Measurements from ENCODE around the gene LMNTD2.
A peak's percentile ranks its signal among the peaks of the same experiment; 100 is the strongest.

LMNTD2 gene

GRCh38 chr11:554428-555226 lies 5.9 kb downstream of the LMNTD2 start:
- peak overlapping the region; percentile 37 for H3K4me3 ChIP-seq (ENCODE audit: low read depth, low read length)
- H3K36me3 ChIP-seq (ENCODE audit: control insufficient read depth, insufficient read depth, low read length) = no peaks in the 10 kb centered on the region
- peaks cover 17% of the 10 kb centered on the region for H3K27me3 ChIP-seq (ENCODE audit: control insufficient read depth, insufficient read depth, low read length)
- H3K4me1 ChIP-seq (ENCODE audit: control insufficient read depth, insufficient read depth, low read length) = no peaks in the 10 kb centered on the region
- H3K9me3 ChIP-seq (ENCODE audit: control insufficient read depth, insufficient read depth, low read length) = no peaks in the 10 kb centered on the region
- no peak overlapping the region for H3K9ac ChIP-seq (ENCODE audit: low read depth, low read length)

GRCh38 chr11:553988-554340 lies 6.6 kb downstream of the LMNTD2 start:
- Histone ChIP-seq H3K4me3 (ENCODE audit: low read depth, low read length) (no peak overlapping the region), H3K36me3 (ENCODE audit: control insufficient read depth, insufficient read depth, low read length) (no peaks in the 10 kb centered on the region), H3K9me3 (ENCODE audit: control insufficient read depth, insufficient read depth, low read length) (no peaks in the 10 kb centered on the region), H3K9ac (ENCODE audit: low read depth, low read length) (no peak overlapping the region), H3K4me1 (ENCODE audit: control insufficient read depth, insufficient read depth, low read length) (no peaks in the 10 kb centered on the region), H3K27me3 (ENCODE audit: control insufficient read depth, insufficient read depth, low read length) (peaks cover 17% of the 10 kb centered on the region)

GRCh38 chr11:553083-553987 lies 7.2 kb downstream of the LMNTD2 start:
- H3K4me1 ChIP-seq (ENCODE audit: control insufficient read depth, insufficient read depth, low read length) = no peaks in the 10 kb centered on the region
- H3K27me3 ChIP-seq (ENCODE audit: control insufficient read depth, insufficient read depth, low read length) = peaks cover 17% of the 10 kb centered on the region
- H3K36me3 ChIP-seq (ENCODE audit: control insufficient read depth, insufficient read depth, low read length) = no peaks in the 10 kb centered on the region
- H3K4me3 ChIP-seq (ENCODE audit: low read depth, low read length) = no peak overlapping the region
- no peak overlapping the region for H3K9ac ChIP-seq (ENCODE audit: low read depth, low read length)
- no peaks in the 10 kb centered on the region for H3K9me3 ChIP-seq (ENCODE audit: control insufficient read depth, insufficient read depth, low read length)

GRCh38 chr11:551596-551995 lies 8.9 kb downstream of the LMNTD2 start:
- Histone ChIP-seq H3K4me1 (ENCODE audit: control insufficient read depth, insufficient read depth, low read length) (no peaks in the 10 kb centered on the region), H3K4me3 (ENCODE audit: low read depth, low read length) (no peak overlapping the region), H3K9me3 (ENCODE audit: control insufficient read depth, insufficient read depth, low read length) (no peaks in the 10 kb centered on the region)

GRCh38 chr11:551131-551530 lies 9.4 kb downstream of the LMNTD2 start:
- Histone ChIP-seq H3K4me3 (ENCODE audit: low read depth, low read length) (no peak overlapping the region), H3K4me1 (ENCODE audit: control insufficient read depth, insufficient read depth, low read length) (no peaks in the 10 kb centered on the region), H3K9ac (ENCODE audit: low read depth, low read length) (no peak overlapping the region), H3K36me3 (ENCODE audit: control insufficient read depth, insufficient read depth, low read length) (no peaks in the 10 kb centered on the region), H3K9me3 (ENCODE audit: control insufficient read depth, insufficient read depth, low read length) (no peaks in the 10 kb centered on the region), H3K27me3 (ENCODE audit: control insufficient read depth, insufficient read depth, low read length) (peaks cover 1% of the 10 kb centered on the region)

More at GRCh38 chr11:551596-551995, 8.9 kb downstream of the LMNTD2 start:
- H3K36me3 ChIP-seq (ENCODE audit: control insufficient read depth, insufficient read depth, low read length) = no peaks in the 10 kb centered on the region
- H3K27me3 ChIP-seq (ENCODE audit: control insufficient read depth, insufficient read depth, low read length) = peaks cover 6% of the 10 kb centered on the region
- H3K9ac ChIP-seq (ENCODE audit: low read depth, low read length) = no peak overlapping the region

GRCh38 chr11:550746-551085 lies 9.8 kb downstream of the LMNTD2 start:
- H3K4me3 ChIP-seq (ENCODE audit: low read depth, low read length) = no peak overlapping the region
- no peaks in the 10 kb centered on the region for H3K4me1 ChIP-seq (ENCODE audit: control insufficient read depth, insufficient read depth, low read length)
- no peak overlapping the region for H3K9ac ChIP-seq (ENCODE audit: low read depth, low read length)
- no peaks in the 10 kb centered on the region for H3K36me3 ChIP-seq (ENCODE audit: control insufficient read depth, insufficient read depth, low read length)
- H3K27me3 ChIP-seq (ENCODE audit: control insufficient read depth, insufficient read depth, low read length) = no peaks in the 10 kb centered on the region
- H3K9me3 ChIP-seq (ENCODE audit: control insufficient read depth, insufficient read depth, low read length) = no peaks in the 10 kb centered on the region

GRCh38 chr11:550021-550745 lies 10.4 kb downstream of the LMNTD2 start:
- Histone ChIP-seq H3K36me3 (ENCODE audit: control insufficient read depth, insufficient read depth, low read length) (no peaks in the 10 kb centered on the region), H3K9me3 (ENCODE audit: control insufficient read depth, insufficient read depth, low read length) (no peaks in the 10 kb centered on the region)

GRCh38 chr11:548700-549603 lies 11.6 kb downstream of the LMNTD2 start:
- H3K9ac ChIP-seq (ENCODE audit: low read depth, low read length) = no peak overlapping the region
- no peaks in the 10 kb centered on the region for H3K36me3 ChIP-seq (ENCODE audit: control insufficient read depth, insufficient read depth, low read length)
- no peaks in the 10 kb centered on the region for H3K9me3 ChIP-seq (ENCODE audit: control insufficient read depth, insufficient read depth, low read length)
- H3K4me1 ChIP-seq (ENCODE audit: control insufficient read depth, insufficient read depth, low read length) = no peaks in the 10 kb centered on the region
- no peaks in the 10 kb centered on the region for H3K27me3 ChIP-seq (ENCODE audit: control insufficient read depth, insufficient read depth, low read length)
- H3K4me3 ChIP-seq (ENCODE audit: low read depth, low read length) = no peak overlapping the region

More at GRCh38 chr11:550021-550745, 10.4 kb downstream of the LMNTD2 start:
- Histone ChIP-seq H3K4me3 (ENCODE audit: low read depth, low read length) (no peak overlapping the region), H3K9ac (ENCODE audit: low read depth, low read length) (no peak overlapping the region), H3K4me1 (ENCODE audit: control insufficient read depth, insufficient read depth, low read length) (no peaks in the 10 kb centered on the region), H3K27me3 (ENCODE audit: control insufficient read depth, insufficient read depth, low read length) (no peaks in the 10 kb centered on the region)

- Histone ChIP-seq H3K4me3 (ENCODE audit: low read depth, low read length) (no peak overlapping the region), H3K4me1 (ENCODE audit: control insufficient read depth, insufficient read depth, low read length) (no peaks in the 10 kb centered on the region), H3K36me3 (ENCODE audit: control insufficient read depth, insufficient read depth, low read length) (no peaks in the 10 kb centered on the region), H3K27me3 (ENCODE audit: control insufficient read depth, insufficient read depth, low read length) (no peaks in the 10 kb centered on the region), H3K9me3 (ENCODE audit: control insufficient read depth, insufficient read depth, low read length) (no peaks in the 10 kb centered on the region), H3K9ac (ENCODE audit: low read depth, low read length) (no peak overlapping the region)
These were observed 15.4 kb downstream of the LMNTD2 start for GRCh38 chr11:545171-545570.

- Histone ChIP-seq H3K27me3 (ENCODE audit: control insufficient read depth, insufficient read depth, low read length) (no peaks in the 10 kb centered on the region), H3K4me1 (ENCODE audit: control insufficient read depth, insufficient read depth, low read length) (no peaks in the 10 kb centered on the region), H3K36me3 (ENCODE audit: control insufficient read depth, insufficient read depth, low read length) (no peaks in the 10 kb centered on the region), H3K4me3 (ENCODE audit: low read depth, low read length) (no peak overlapping the region), H3K9me3 (ENCODE audit: control insufficient read depth, insufficient read depth, low read length) (no peaks in the 10 kb centered on the region), H3K9ac (ENCODE audit: low read depth, low read length) (no peak overlapping the region)
These were observed 15.7 kb downstream of the LMNTD2 start for GRCh38 chr11:544817-545166.

GRCh38 chr11:541433-541885 lies 19.1 kb downstream of the LMNTD2 start:
- H3K4me1 ChIP-seq (ENCODE audit: control insufficient read depth, insufficient read depth, low read length) = no peaks in the 10 kb centered on the region
- no peaks in the 10 kb centered on the region for H3K36me3 ChIP-seq (ENCODE audit: control insufficient read depth, insufficient read depth, low read length)
- H3K9me3 ChIP-seq (ENCODE audit: control insufficient read depth, insufficient read depth, low read length) = no peaks in the 10 kb centered on the region
- peaks cover 5% of the 10 kb centered on the region for H3K27me3 ChIP-seq (ENCODE audit: control insufficient read depth, insufficient read depth, low read length)
- no peak overlapping the region for H3K4me3 ChIP-seq (ENCODE audit: low read depth, low read length)
- H3K9ac ChIP-seq (ENCODE audit: low read depth, low read length) = no peak overlapping the region
